Lower leg skin (tissue), 4 donors: ENCODE data around the gene SART1. TPM values are rescaled to one million over a fixed set of nuclear protein-coding genes. Genes with fewer than 3 reads are reported as not detected.

ENCODE experiments used
- DNase-seq, 2 donors: peaks; one replicate each; pipeline ENCODE4 v3.0.0-alpha.2; 2019; ENCODE audit warnings: low spot score in 2 of 2
- H3K4me3 ChIP-seq: fragments of 200-600 bp; sonication (generic); 2 replicates; pipeline ENCODE4 v1.5.1; 2017; ENCODE audit warnings: mild to moderate bottlenecking, low read depth; ENCODE audit not compliant: poor library complexity, severe bottlenecking
- POLR2A ChIP-seq, 2 donors: fragments of 450-650 bp; IDR thresholded peaks; one replicate each; pipeline ENCODE4 v1.6.1; 2016 to 2017; ENCODE audit warnings: antibody characterized with exemption in 2 of 2, mild to moderate bottlenecking in 1 of 2, moderate library complexity in 1 of 2
- WGBS, 2 donors: methylation state at CpG; one replicate each; pipeline ENCODE4 v1.1.5; 2018; 5-methylcytosine and 5-hydroxymethylcytosine counted together
- intact Hi-C: fragments of 100-400 bp; cut with DNase I; formaldehyde crosslinking; loops from one replicate; pipeline ENCODE4 v1.15.0; 2023; ENCODE audit warnings: low total_unique reads
- total RNA-seq, 4 donors: library from RNA; depleted of rRNA; stranded (reverse); fragments of >200 nt; gene quantifications; one replicate each; pipeline ENCODE4 v1.1.0, GENCODE V29; 2016
- TF ChIP-seq, protein P1 (sequence below), 3 donors: fragments of 450-650 bp; IDR thresholded peaks; one replicate each; pipeline ENCODE4 v1.5.1; 2016; ENCODE audit warnings: antibody characterized with exemption in 3 of 3, mild to moderate bottlenecking in 3 of 3, moderate library complexity in 2 of 3

The SART1 gene
- total RNA-seq, 4 donors from 2014 or later, result 35.0 to 73.5 (median 55.4) TPM

GRCh38 chr11:66002648-66003225 lies 41.2 kb downstream of the SART1 start:
- no peak for TF ChIP-seq POLR2A (IDR thresholded peaks at IDR 0.05)
- TF ChIP-seq, protein P1, sequence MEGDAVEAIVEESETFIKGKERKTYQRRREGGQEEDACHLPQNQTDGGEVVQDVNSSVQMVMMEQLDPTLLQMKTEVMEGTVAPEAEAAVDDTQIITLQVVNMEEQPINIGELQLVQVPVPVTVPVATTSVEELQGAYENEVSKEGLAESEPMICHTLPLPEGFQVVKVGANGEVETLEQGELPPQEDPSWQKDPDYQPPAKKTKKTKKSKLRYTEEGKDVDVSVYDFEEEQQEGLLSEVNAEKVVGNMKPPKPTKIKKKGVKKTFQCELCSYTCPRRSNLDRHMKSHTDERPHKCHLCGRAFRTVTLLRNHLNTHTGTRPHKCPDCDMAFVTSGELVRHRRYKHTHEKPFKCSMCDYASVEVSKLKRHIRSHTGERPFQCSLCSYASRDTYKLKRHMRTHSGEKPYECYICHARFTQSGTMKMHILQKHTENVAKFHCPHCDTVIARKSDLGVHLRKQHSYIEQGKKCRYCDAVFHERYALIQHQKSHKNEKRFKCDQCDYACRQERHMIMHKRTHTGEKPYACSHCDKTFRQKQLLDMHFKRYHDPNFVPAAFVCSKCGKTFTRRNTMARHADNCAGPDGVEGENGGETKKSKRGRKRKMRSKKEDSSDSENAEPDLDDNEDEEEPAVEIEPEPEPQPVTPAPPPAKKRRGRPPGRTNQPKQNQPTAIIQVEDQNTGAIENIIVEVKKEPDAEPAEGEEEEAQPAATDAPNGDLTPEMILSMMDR (IDR thresholded peaks at IDR 0.05), result no peak
- peak overlapping the region; percentile 92 for H3K4me3 ChIP-seq
- intact Hi-C loops, result no loop called here
- 1% methylated on average over 24 to 26 of the region's 40 CpGs for WGBS, 2 donors
- DNase-seq, result no peak

- no peak for TF ChIP-seq POLR2A (IDR thresholded peaks at IDR 0.05)
- TF ChIP-seq, protein P1 (IDR thresholded peaks at IDR 0.05), result no peak
- 75 to 78% methylated on average over 6 of the region's 6 CpGs for WGBS, 2 donors
- no peak for DNase-seq
- H3K4me3 ChIP-seq, result no peak overlapping the region
- intact Hi-C loops, result no loop called here
Measured at GRCh38 chr11:66003291-66003690, 41.8 kb downstream of the SART1 start.

DNA sequence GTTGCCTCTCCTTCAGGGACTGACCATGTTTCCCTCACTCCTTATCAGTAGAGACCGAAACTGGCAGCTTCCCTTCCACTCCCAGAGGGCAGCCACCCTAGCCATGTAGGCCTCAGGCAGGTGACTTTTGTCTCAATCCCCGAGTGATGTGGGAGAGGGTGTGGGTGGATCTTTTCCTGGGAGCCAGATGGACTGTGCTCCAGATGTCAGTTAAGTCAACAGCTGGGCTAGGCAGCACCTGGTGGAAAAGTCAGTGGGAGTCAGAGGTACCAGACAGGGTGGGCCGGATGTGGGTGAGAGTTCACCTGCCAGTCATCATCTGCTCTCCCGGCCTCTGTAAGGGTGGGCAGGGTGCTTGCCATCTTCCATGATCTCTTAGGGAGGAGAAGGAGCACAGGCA lies 42.7 kb downstream of the SART1 start:
- DNase-seq, result no peak
- intact Hi-C loops, result no loop called here
- no peak for TF ChIP-seq POLR2A (IDR thresholded peaks at IDR 0.05)
- TF ChIP-seq, protein P1 (IDR thresholded peaks at IDR 0.05), result no peak
- WGBS, 2 donors, result 81 to 82% methylated on average over 4 of the region's 4 CpGs
- H3K4me3 ChIP-seq, result no peak overlapping the region

DNA sequence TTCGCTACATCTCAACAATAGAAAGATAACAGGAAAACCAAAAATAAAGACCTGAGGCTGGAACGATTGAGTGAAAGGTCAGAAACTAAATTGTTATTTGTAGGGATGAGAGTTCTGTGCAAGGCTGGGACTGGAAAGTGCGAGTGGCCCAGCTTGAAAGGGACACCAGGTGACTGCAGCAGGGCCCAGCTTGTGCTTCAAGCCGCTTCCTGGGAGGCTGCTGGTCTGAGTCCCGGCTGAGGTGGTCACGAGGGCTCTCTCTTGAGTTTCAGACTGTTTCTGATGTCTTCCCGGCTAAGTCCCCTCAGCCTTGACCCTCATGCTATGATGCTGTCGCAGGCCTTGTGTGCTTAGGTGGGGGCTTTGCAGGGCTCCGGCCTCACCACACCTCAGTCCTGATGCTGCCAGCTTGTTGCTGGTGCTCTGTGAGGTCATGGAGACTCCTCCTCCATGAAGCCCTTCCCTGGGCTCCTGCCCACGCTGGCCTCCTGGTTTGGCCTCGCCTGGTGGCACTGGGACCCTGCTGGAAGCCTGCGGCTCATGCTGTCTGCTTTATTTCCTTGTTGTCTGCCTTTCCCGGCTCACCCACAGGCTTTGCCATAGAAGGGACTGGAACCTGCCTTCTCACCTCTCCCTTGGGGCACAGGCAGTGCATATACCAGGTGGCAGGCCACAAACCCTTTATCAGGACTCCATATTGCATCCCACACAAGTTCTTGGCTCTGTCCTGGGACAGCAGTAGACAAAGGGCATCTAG lies 44.8 kb downstream of the SART1 start:
- no peak overlapping the region for H3K4me3 ChIP-seq
- intact Hi-C loops, result no loop called here
- DNase-seq, result no peak
- TF ChIP-seq, protein P1 (IDR thresholded peaks at IDR 0.05), result no peak
- TF ChIP-seq POLR2A (IDR thresholded peaks at IDR 0.05), result no peak
- 83 to 92% methylated on average over 13 of the region's 13 CpGs for WGBS, 2 donors

GRCh38 chr11:66006891-66007176 lies 45.3 kb downstream of the SART1 start:
- no peak for DNase-seq
- intact Hi-C loops, result no loop called here
- 60 to 74% methylated on average over 4 of the region's 4 CpGs for WGBS, 2 donors
- no peak overlapping the region for H3K4me3 ChIP-seq
- no peak for TF ChIP-seq POLR2A (IDR thresholded peaks at IDR 0.05)
- TF ChIP-seq, protein P1 (IDR thresholded peaks at IDR 0.05), result no peak
